ENCODE measurements around the gene AP2A2.
A peak's percentile ranks its signal among the peaks of the same experiment; 100 is the strongest.

AP2A2 gene

GRCh38 chr11:1047595-1048156 lies 122.0 kb downstream of the AP2A2 start:
- no peak for DNase-seq

GRCh38 chr11:1048375-1049070 lies 122.9 kb downstream of the AP2A2 start:
- DNase-seq = no peak

GRCh38 chr11:1049071-1049405 lies 123.4 kb downstream of the AP2A2 start:
- DNase-seq = no peak

GRCh38 chr11:1049431-1049891 lies 123.8 kb downstream of the AP2A2 start:
- DNase-seq = no peak

GRCh38 chr11:1049911-1050580 lies 124.4 kb downstream of the AP2A2 start:
- no peak for DNase-seq

GRCh38 chr11:1050581-1051355 lies 125.1 kb downstream of the AP2A2 start:
- DNase-seq = peak; percentile 74

- DNase-seq = no peak
Observed at GRCh38 chr11:1051356-1052132, 125.9 kb downstream of the AP2A2 start.

- DNase-seq = no peak
Observed at GRCh38 chr11:1052133-1053011, 126.7 kb downstream of the AP2A2 start.

- no peak for DNase-seq
Observed at GRCh38 chr11:1053121-1053901, 127.6 kb downstream of the AP2A2 start.

GRCh38 chr11:1054143-1055108 lies 128.8 kb downstream of the AP2A2 start:
- DNase-seq = no peak

- DNase-seq = no peak
Observed at GRCh38 chr11:1055109-1055703, 129.5 kb downstream of the AP2A2 start.

- DNase-seq = no peak
Observed at GRCh38 chr11:1055990-1056771, 130.5 kb downstream of the AP2A2 start.

GRCh38 chr11:1057806-1058205 lies 132.1 kb downstream of the AP2A2 start:
- DNase-seq = no peak

GRCh38 chr11:1059759-1060158 lies 134.1 kb downstream of the AP2A2 start:
- DNase-seq = no peak

- no peak for DNase-seq
Observed at GRCh38 chr11:1060410-1060809, 134.7 kb downstream of the AP2A2 start.

GRCh38 chr11:1060852-1061616 lies 135.4 kb downstream of the AP2A2 start:
- no peak for DNase-seq
